ENCODE data around the gene PRKG1.

GRCh38 chr10:51654918-51655317, 580.6 kb downstream of the PRKG1 start:
- TF ChIP-seq, protein P1, sequence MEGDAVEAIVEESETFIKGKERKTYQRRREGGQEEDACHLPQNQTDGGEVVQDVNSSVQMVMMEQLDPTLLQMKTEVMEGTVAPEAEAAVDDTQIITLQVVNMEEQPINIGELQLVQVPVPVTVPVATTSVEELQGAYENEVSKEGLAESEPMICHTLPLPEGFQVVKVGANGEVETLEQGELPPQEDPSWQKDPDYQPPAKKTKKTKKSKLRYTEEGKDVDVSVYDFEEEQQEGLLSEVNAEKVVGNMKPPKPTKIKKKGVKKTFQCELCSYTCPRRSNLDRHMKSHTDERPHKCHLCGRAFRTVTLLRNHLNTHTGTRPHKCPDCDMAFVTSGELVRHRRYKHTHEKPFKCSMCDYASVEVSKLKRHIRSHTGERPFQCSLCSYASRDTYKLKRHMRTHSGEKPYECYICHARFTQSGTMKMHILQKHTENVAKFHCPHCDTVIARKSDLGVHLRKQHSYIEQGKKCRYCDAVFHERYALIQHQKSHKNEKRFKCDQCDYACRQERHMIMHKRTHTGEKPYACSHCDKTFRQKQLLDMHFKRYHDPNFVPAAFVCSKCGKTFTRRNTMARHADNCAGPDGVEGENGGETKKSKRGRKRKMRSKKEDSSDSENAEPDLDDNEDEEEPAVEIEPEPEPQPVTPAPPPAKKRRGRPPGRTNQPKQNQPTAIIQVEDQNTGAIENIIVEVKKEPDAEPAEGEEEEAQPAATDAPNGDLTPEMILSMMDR (conservative IDR thresholded peaks at IDR 0.05 in 1 of 2, IDR thresholded peaks at IDR 0.05 in 1 of 2; ENCODE audit: extremely low read depth in 1 of 2, insufficient read depth in 1 of 2, low read depth in 1 of 2, low read length in 2 of 2) = no peak
- no peak for TF ChIP-seq EZH2 (IDR thresholded peaks at IDR 0.05; ENCODE audit: borderline replicate concordance, low read length)
